GM12873 (cell line): Measurements from ENCODE around the gene DMGDH.

Source experiments
- TF ChIP-seq, protein P1 (sequence below): IDR thresholded peaks from 2 replicates; pipeline ENCODE4 v1.5.1; 2012; ENCODE audit warnings: low read depth, mild to moderate bottlenecking, moderate library complexity, low read length, control low read depth; ENCODE audit not compliant: insufficient read depth; ENCODE audit errors: missing control alignments

DMGDH gene

DNA sequence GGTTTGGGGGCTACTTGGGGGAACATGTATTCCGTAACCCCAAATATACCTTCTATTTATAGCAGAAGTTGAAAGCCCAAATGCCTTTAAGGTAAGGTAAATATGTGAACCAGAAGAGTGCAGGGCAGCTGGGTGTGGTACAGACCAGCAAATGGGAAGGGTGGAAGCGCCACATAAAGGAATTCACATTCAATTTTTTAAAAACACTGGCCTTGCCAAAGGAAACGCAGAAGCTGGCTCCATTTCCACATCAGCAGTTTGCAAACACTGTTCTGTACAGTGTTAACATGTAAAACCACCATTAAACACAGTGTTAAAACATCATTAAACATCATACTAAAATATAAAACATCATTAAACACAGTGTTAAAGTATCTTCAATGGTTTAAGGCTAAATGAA, 38.6 kb upstream of the DMGDH start:
- TF ChIP-seq, protein P1, sequence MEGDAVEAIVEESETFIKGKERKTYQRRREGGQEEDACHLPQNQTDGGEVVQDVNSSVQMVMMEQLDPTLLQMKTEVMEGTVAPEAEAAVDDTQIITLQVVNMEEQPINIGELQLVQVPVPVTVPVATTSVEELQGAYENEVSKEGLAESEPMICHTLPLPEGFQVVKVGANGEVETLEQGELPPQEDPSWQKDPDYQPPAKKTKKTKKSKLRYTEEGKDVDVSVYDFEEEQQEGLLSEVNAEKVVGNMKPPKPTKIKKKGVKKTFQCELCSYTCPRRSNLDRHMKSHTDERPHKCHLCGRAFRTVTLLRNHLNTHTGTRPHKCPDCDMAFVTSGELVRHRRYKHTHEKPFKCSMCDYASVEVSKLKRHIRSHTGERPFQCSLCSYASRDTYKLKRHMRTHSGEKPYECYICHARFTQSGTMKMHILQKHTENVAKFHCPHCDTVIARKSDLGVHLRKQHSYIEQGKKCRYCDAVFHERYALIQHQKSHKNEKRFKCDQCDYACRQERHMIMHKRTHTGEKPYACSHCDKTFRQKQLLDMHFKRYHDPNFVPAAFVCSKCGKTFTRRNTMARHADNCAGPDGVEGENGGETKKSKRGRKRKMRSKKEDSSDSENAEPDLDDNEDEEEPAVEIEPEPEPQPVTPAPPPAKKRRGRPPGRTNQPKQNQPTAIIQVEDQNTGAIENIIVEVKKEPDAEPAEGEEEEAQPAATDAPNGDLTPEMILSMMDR: no peak

DNA sequence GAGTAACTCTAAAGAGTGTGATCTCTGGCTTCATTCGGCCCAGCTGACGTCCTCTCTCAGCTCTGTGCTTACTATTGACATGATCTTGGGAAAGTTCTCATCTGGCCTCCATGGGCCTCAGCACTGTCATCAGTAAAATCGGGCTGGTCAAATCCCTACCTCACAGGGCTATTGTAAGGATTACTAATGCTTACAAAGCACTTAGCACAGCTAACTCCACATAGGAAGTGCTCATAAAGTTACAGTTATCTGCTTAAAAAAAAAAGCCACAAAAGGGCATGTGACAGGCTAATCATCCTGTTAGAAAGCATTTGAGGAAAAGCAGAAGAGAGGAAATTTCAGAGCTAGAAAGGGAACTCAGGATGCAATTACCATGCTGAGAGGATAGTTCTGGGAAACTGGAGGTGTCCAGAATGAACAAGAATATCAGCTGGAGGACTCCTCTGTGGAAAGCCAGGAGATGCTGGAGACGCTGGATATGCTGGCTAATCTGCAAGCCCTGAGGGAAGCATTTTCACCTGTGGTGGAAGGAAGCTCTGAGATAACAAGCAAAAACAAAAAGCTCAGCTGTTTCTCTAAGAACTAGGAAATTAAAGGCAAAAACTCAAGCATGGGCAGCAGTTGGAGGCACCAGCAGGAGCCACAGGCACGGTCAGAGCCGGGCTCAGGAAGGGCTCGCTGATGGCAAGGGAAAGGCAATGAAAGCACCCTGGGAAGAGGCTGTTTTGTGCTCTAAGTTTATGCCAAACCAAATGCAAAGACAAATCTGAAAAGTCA, 37.7 kb upstream of the DMGDH start:
- TF ChIP-seq, protein P1: no peak

DNA sequence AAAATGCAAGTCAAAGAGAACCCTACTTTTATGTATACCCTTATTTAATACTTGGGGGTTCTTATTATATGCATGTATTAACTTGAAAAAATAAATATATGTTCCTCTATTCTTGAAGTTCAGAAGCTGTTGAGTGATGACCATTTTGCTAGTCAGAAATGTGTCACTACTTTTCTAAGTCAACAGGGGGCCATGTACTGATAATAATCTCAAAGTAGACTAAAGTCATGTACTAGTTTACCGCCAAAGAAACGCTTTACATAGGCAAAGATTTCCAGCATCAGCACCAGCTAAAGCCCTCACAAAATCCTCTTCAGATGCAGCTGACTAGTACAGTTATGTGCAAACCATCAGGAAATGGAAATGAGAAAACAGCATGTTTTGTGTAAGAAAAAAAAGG, 36.4 kb upstream of the DMGDH start:
- TF ChIP-seq, protein P1: no peak

DNA sequence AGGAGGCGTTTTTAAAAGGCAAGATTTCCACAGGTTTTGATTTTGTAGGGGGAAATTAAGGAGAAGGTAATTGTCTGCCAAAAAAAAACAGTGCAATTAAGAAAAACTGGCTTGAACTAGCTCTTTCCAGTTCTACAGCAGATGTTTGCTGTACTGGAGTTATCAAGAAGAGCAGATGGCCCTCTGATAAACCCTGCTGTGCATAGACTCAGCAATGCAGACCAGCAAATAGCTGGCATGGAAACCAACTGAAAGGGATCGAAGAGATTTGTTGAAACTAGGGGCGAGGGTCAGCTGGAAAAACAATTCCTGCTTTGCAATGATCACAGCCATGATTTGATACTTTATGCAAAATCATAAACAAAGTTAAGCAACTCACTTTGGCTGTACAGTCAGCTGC, 24.3 kb upstream of the DMGDH start:
- TF ChIP-seq, protein P1: no peak

DNA sequence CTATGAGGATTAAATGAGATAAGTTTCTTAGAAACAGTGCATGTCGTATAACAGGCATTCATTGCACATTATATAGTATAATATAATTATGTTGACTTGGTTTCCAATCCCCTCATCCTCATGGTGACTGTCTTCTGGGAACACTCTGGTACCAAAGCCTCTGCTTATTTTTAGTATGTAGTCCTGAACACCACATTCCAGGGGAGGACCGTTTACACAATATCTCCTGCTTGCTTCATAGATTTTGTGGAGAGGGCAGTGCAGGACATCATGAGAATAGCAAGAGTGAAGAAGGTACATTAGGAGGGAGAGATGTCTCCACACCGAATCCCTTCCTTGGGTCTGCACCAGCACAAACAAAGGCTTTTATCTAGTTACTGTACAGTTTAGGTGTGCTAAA, 21.6 kb upstream of the DMGDH start:
- TF ChIP-seq, protein P1: no peak

DNA sequence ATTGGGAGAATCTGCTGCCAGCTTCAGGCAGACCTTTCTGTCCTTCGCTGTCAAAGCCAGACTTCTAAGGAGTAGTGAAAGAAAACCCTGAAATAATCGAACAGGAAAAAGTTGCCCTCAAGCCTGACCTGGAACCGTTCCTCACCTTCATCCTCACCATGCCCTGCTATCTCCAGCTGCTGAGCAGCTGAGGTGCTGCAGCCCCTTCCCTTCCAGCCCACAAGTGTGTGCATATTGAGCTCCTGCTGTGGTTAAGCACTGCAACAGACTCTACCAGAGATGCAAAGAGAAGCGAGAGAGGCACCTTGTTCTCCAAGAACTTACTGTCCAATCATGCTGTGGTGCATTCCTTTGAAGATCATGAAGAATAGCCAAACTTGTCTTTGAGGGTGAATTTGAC, 19.0 kb upstream of the DMGDH start:
- TF ChIP-seq, protein P1: no peak

DNA sequence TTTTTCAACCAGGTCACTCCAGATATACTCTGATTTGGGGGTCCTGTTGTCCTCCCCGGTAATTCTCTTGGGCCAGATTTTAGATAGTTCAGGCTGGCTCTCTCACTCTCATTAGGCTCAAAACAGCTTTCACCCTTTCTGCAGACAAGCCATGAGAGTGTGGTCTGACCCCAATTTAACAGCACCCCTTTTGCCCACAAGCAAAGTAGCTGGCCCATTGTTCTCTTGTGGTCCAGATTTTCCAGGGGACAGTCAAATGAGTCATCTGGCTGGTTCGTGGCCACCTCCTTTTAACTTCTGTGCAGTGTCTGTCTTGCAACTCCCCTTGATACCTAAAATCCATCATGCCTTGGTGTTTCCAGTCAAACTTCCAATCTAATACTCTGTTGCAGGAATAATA, 16.6 kb upstream of the DMGDH start:
- TF ChIP-seq, protein P1: no peak

DNA sequence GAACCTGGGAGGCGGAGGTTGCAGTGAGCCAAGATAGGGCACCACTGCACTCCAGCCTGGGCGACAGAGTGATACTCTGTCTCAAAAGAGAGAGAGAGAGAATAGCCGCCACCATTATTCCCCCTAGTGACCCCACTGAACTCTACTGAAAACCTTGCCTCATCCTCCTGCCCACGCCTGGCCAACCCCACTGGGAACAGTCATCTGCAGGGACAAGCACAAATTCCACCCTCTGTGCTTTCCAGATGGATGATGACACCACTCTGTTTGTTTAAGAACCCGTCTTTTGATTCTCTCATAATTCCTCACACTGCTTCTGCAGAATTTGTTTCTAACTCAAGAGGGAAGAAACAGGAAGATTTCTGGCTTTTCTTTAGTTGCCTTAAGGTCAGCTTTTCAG, 12.3 kb upstream of the DMGDH start:
- TF ChIP-seq, protein P1: no peak
